Activated CD4-positive, CD25-positive, alpha-beta regulatory T cell treated with anti-CD3 and anti-CD28 coated beads, Interleukin-2, amount 50 U/mL, for 16 hours (primary cell): Measurements from ENCODE around the gene UBAC1.
"Not testable (repeated sequence)": the region's sequence is repeated elsewhere in the genome, so short reads cannot be mapped to it uniquely, and the experiment has no call there.

Source experiments
- DNase-seq: peaks from one replicate; pipeline ENCODE4 v3.0.0-alpha.2; 2020; ENCODE audit warnings: low read depth, low spot score

The UBAC1 gene

DNA sequence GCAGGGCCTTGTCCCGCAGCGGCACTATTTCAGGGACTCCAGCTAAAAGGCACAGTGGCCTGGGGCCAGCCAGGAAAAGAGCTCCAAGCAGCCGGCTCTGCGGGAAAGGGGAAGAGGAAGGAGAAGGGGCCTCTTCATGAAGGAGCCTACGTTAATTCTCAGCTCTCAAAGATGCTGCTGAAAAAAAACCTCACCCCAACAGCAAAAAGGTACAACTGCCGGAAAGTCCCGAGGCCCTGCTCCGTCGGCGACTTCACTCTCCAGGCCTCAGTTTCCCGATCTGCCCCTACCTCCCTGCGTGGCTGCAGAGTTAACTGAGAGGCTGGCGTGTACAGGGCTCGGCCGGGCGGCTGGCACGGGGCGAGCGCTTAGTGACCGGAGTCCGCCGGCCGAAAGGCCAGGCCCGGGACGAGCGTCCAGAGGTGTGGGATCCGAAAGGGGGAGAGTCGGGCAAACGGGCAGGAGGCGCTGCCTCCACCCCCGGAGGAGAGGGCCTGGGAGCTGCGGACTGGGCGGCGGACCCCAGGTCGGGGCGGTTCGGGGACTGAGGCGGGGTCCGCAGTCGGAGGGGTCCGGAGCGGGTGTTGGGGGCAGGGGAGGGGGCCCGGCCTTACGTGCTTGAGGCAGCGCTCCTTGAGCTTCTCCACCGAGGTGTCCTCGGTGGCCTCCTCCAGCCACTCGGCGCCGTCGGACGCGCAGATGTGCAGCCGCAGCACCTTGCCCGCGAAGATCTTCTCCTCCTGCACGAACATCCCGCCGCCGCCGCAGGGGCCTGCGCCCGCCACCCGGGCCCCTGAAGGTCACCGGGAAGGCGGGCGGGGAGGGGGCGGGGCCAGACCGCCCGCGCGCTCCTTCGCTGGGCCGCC, 529 bp downstream of the UBAC1 start:
- DNase-seq: no peak

GRCh38 chr9:135959814-135960213, 1.4 kb downstream of the UBAC1 start:
- no peak for DNase-seq

DNA sequence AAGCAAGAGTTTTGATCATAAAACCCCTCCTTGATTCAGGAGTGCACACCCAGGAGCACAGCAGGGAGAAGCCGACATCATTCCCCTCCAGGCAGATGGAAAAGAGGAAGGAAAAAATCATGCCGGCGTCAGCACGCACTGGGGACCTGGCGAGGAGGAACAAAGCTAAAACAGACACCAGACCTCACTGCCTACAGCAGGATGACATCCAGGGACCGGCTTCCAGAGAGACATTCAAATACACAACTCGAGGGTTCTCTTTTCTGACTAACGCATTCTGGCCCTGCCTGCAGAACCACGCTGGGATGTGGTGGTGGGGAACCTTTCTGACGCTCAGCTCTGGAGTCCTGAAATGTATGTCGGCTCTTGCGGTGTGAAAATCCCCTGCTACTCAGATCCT, 2.7 kb downstream of the UBAC1 start:
- DNase-seq: no peak

- DNase-seq: no peak
Measured at GRCh38 chr9:135957431-135957830, 3.7 kb downstream of the UBAC1 start.

DNA sequence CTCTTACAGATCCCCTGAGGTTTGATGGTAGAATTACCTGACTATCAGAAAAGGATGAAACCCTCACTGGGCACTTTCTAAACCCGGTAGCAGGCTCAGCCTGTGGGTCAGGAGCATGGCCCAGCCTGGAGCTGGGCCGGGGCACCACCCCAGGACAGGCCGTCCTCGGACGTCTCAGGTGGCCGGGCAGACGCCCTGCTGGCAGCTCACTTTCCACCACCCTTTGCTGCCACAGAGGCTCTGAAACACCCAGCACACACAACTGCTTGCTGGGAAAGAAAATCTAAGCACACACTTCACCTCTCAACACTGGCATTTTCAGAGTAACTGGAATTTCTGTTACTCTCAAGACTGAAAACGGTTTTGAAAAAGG, 4.4 kb downstream of the UBAC1 start:
- DNase-seq: no peak

GRCh38 chr9:135955934-135956801, 5.0 kb downstream of the UBAC1 start:
- DNase-seq: no peak

GRCh38 chr9:135952664-135953206, 8.4 kb downstream of the UBAC1 start:
- DNase-seq: no peak

- DNase-seq: no peak
Measured at GRCh38 chr9:135951889-135952663, 9.1 kb downstream of the UBAC1 start.

- DNase-seq: not testable (repeated sequence)
Measured at GRCh38 chr9:135951310-135951709, 9.9 kb downstream of the UBAC1 start.

- not testable (repeated sequence) for DNase-seq
Measured at GRCh38 chr9:135950841-135951240, 10.3 kb downstream of the UBAC1 start.

- no peak for DNase-seq
Measured at GRCh38 chr9:135950135-135950682, 11.0 kb downstream of the UBAC1 start.

GRCh38 chr9:135949501-135950134, 11.6 kb downstream of the UBAC1 start:
- DNase-seq: no peak

GRCh38 chr9:135948968-135949367, 12.2 kb downstream of the UBAC1 start:
- DNase-seq: no peak

DNA sequence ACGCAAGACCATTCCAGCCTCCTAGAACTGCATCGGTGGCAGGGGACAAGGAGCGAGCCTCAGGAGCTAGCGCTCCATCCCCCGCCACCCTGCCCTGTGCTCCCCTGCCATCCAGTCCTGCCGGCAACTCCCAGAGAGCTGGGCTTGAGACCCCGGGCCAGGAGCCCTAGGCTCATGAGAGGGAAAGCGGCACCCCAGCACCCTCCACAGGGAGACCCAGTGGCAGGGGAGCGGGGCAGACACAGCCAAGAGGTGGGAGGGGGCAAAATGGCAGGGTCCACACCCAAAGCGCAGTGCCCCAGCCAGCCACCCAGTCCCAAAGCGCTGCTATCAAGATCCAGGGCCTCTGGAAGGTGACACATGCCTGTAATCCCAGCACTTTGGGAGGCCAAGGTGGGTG, 12.7 kb downstream of the UBAC1 start:
- DNase-seq: no peak

GRCh38 chr9:135947582-135947981, 13.6 kb downstream of the UBAC1 start:
- no peak for DNase-seq

- not testable (repeated sequence) for DNase-seq
Measured at GRCh38 chr9:135947105-135947504, 14.1 kb downstream of the UBAC1 start.

DNA sequence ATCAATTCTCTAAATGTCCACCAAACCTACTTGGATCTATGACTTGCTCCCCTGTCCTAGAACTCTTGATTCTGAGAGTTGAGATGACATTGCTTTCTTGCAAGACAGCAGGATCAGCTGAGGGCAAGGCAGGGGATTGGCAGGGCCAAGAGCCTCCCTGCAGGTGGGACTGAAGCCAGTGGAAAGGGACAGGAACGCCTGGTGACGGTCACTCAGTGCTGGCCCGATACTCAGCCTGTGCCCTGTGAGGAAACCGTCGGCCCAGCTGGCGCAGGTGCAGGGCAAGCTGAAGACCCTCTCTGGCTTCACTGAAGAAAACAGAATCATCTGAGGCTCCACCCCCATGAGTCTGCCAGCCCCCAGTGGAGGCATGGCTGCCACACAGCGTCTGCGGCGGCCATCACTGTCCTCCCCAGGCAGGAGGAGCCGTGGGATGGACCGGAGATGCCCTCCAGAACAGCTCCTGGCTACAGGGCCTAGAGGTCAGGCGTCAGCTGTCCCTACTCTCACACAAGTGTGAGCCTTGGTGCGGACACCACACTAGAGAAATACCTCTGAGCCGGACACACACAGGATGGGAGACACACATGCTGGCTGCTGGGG, 14.7 kb downstream of the UBAC1 start:
- DNase-seq: no peak

DNA sequence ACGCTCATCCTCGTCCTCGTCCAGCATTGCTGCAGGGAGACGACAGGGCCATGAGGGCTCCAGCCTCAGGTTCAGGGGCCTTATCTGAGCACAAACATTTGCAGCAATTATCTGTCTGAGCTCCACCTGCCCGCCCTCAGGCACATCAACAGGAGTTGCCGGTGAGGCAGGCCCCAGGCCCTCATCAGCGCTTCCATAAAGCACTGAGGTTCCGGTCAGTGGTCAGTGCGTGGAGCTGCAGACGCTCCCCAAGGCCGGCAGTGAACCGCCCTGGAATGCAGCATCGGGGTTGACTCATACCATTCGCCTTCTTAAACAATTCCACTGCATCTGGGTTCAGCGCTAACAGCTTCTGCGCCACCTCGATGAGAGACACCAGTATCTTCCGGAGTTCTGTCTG, 15.2 kb downstream of the UBAC1 start:
- DNase-seq: no peak

- no peak for DNase-seq
Measured at GRCh38 chr9:135944444-135945252, 16.5 kb downstream of the UBAC1 start.

DNA sequence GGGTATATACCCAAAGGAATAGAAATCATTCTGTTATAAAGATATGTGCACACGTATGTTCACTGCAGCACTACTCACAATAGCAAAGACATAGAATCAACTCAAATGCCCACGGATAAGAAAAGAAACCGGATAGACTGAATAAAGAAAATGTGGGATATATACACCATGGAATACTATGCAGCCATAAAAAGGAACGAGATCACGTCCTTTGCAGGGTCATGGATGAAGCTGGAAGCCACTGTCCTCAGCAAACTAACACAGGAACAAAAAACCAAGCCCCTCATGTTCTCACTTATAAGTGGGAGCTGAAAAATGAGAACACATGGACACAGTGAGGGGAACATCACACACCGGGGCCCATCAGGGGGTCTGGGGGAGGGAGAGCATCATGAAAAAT, 17.6 kb downstream of the UBAC1 start:
- not testable (repeated sequence) for DNase-seq
